Rectal smooth muscle tissue (tissue), 1 donor: ENCODE results near the gene APOE.
"Not testable (repeated sequence)": the region's sequence is repeated elsewhere in the genome, so short reads cannot be mapped to it uniquely, and the experiment has no call there.

ENCODE experiments used
- H3K27ac ChIP-seq: one replicate; pipeline ENCODE4 v1.7.0; 2013; ENCODE audit warnings: low read depth, low read length, inconsistent platforms
- H3K27me3 ChIP-seq: one replicate; pipeline ENCODE4 v1.7.0; 2013; ENCODE audit warnings: low read length; ENCODE audit not compliant: control insufficient read depth, insufficient read depth
- H3K36me3 ChIP-seq: one replicate; pipeline ENCODE4 v1.7.0; 2013; ENCODE audit warnings: low read length; ENCODE audit not compliant: control insufficient read depth, insufficient read depth
- H3K4me1 ChIP-seq: one replicate; pipeline ENCODE4 v1.7.0; 2013; ENCODE audit warnings: low read length; ENCODE audit not compliant: control insufficient read depth, insufficient read depth
- H3K4me3 ChIP-seq: one replicate; pipeline ENCODE4 v1.7.0; 2013; ENCODE audit warnings: low read length
- H3K9ac ChIP-seq: one replicate; pipeline ENCODE4 v1.7.0; 2013; ENCODE audit warnings: low read length

The APOE gene

GRCh38 chr19:44926245-44927077 is 20.9 kb downstream of the APOE start:
- H3K4me1 ChIP-seq, H3K9ac ChIP-seq, H3K36me3 ChIP-seq, H3K27ac ChIP-seq, H3K27me3 ChIP-seq, H3K4me3 ChIP-seq: not testable (repeated sequence)

DNA sequence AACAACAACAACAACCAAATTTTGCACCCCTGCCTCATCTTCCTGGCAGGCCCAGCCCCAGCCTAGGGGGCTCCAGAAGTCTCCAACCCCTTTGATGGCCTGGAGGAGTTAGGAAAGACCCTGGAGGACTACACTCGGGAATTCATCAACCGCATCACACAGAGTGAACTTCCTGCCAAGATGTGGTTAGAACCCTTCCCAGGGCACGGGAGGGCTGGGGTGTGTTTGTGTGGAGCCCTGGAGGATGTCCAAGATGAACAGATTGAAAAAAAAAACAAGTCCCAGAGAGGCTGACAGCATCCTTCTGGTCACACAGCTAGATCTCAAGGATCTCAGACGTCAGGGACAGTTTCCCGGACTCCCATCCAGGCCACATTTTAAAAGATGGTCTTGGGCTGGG is 22.1 kb downstream of the APOE start:
- Histone ChIP-seq H3K4me3 (no peak overlapping the region), H3K36me3 (no peaks in the 10 kb centered on the region), H3K4me1 (no peaks in the 10 kb centered on the region), H3K9ac (no peak overlapping the region), H3K27me3 (no peaks in the 10 kb centered on the region), H3K27ac (no peak overlapping the region)

DNA sequence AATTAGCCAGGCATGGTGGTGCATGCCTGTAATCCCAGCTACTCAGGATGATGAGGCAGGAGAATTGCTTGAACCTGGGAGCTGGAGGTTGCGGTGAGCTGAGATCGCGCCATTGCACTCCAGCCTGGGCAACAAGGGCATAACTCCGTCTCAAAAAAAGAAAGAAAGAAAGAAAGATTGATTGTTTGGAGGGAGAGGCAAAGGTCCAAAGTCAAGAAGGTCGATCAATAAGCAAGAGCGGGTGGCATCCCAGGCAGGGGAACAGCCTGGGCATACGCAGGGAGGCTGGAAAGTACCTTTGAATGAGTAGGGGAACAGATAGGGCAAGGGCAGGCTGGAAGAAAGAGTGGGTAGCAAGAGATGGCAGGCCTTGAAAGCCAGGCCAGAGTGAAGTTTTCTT is 24.5 kb downstream of the APOE start:
- H3K4me3 ChIP-seq, result no peak overlapping the region
- H3K9ac ChIP-seq, result no peak overlapping the region
- H3K4me1 ChIP-seq, result no peaks in the 10 kb centered on the region
- H3K27me3 ChIP-seq, result no peaks in the 10 kb centered on the region
- H3K27ac ChIP-seq, result no peak overlapping the region
- H3K36me3 ChIP-seq, result no peaks in the 10 kb centered on the region

DNA sequence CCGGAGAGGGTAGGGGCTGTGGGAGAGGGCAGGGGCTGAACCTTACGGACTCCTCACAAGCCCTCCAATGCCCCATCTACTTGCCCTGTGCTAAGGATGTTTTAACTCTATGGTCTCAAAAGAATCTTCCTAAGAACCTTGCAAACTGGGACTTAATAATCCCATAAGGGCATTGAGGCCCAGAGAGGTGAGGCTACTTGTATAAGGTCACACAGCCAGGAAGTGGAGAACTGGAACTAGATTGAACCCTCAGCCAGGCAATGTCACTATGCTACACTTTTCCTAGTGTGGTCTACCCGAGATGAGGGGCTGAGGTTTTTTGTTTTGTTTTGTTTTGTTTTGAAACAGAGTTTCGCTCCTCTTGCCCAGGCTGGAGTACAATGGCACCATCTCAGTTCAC is 25.9 kb downstream of the APOE start:
- Histone ChIP-seq H3K4me3 (no peak overlapping the region), H3K4me1 (no peaks in the 10 kb centered on the region), H3K27me3 (no peaks in the 10 kb centered on the region), H3K9ac (no peak overlapping the region), H3K27ac (no peak overlapping the region), H3K36me3 (no peaks in the 10 kb centered on the region)

DNA sequence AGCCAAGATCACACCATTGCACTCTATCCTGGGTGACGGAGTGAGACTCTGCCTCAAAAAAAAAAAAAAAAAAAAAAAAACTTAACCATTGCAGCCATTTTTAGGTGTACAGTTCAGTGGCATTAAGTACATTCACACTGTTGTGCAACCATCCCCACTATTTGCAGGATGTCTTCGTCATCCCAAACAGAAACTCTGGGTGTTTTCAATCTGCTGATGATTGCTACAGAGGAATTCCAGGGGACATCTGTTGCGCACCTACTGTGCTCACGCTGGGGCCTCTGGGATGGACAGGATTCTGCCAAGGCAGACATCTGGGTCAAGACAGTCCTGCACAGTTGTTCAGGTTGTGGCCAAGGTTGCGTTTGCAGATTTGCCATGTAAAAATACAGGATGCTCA is 34.1 kb downstream of the APOE start:
- H3K4me3 ChIP-seq, result no peak overlapping the region

DNA sequence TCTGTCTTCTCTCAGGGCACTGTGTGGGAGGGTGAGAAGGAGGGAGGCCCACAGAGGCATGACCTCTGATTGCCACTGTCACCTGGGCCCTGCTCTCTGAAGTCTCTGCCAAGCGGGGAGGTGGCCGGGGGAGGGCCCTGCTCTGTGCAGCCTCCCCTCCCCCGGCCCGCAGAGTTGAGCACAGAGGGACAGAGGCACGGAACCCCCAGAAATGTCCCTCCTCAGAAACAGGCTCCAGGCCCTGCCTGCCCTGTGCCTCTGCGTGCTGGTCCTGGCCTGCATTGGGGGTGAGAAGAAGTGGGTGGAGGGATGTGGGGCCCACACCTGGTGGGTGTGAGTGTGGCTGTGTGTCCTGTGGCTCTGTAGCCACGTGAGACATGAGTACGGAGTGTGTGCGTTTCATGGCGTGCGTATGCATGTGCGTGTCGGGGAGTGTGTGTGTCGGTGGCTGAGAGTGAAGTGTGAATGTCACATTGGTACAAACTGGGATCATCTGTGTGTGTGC is 36.5 kb downstream of the APOE start, which contains the start of gene APOC4:
Gene APOC4 (plus strand): TSS at position 171 of the 505 bp plus-strand sequence. CDS start 41 bp downstream, at position 212.
- Histone ChIP-seq H3K27ac (no peak within 1 kb of the TSS), H3K9ac (no peak within 1 kb of the TSS), H3K4me3 (no peak within 1 kb of the TSS), H3K4me1 (no peaks in the 10 kb centered on the region), H3K36me3 (no peaks in the 10 kb centered on the region), H3K27me3 (no peaks in the 10 kb centered on the region)

More for the DNA sequence above, 34.1 kb downstream of the APOE start:
- Histone ChIP-seq H3K27ac (no peak overlapping the region), H3K36me3 (no peaks in the 10 kb centered on the region), H3K4me1 (no peaks in the 10 kb centered on the region), H3K27me3 (no peaks in the 10 kb centered on the region), H3K9ac (no peak overlapping the region)

GRCh38 chr19:44943801-44944249 is 38.2 kb downstream of the APOE start:
- H3K27ac ChIP-seq, result no peak overlapping the region

GRCh38 chr19:44947041-44947581 is 41.5 kb downstream of the APOE start:
- no peak overlapping the region for H3K27ac ChIP-seq
- no peaks in the 10 kb centered on the region for H3K4me1 ChIP-seq
- H3K4me3 ChIP-seq, result no peak overlapping the region
- no peaks in the 10 kb centered on the region for H3K27me3 ChIP-seq
- H3K9ac ChIP-seq, result no peak overlapping the region
- H3K36me3 ChIP-seq, result peaks cover 5% of the 10 kb centered on the region

More at GRCh38 chr19:44943801-44944249, 38.2 kb downstream of the APOE start:
- Histone ChIP-seq H3K27me3 (no peaks in the 10 kb centered on the region), H3K4me1 (no peaks in the 10 kb centered on the region), H3K4me3 (no peak overlapping the region), H3K36me3 (no peaks in the 10 kb centered on the region), H3K9ac (no peak overlapping the region)

- Histone ChIP-seq H3K27me3 (no peaks in the 10 kb centered on the region), H3K27ac (no peak overlapping the region), H3K4me3 (no peak overlapping the region), H3K4me1 (no peaks in the 10 kb centered on the region), H3K36me3 (peaks cover 5% of the 10 kb centered on the region), H3K9ac (no peak overlapping the region)
Measured at GRCh38 chr19:44948237-44948636, 42.6 kb downstream of the APOE start.

- Histone ChIP-seq H3K4me3 (no peak overlapping the region), H3K36me3 (peaks cover 5% of the 10 kb centered on the region), H3K4me1 (no peaks in the 10 kb centered on the region), H3K9ac (no peak overlapping the region), H3K27ac (no peak overlapping the region), H3K27me3 (no peaks in the 10 kb centered on the region)
Measured at GRCh38 chr19:44948763-44949374, 43.3 kb downstream of the APOE start.

DNA sequence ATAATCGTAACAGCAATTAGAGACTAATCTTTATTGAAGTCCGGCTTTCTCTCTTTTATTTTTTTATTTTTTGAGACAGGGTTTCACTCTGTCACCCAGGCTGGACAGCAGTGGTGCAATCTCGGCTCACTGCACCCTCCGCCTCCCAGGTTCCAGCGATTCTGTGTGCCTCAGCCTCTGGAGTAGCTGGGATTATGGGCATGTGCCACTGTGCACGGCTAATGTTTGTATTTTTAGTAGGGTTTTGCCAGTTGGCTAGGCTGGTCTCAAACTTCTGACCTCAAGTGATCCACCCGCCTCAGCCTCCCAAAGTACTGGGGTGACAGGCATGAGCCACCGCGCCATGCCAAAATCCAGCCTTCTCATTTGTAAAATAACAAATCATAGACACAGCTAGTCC is 44.0 kb downstream of the APOE start:
- Histone ChIP-seq H3K27ac (no peak overlapping the region), H3K4me1 (peaks cover 3% of the 10 kb centered on the region), H3K9ac (no peak overlapping the region), H3K36me3 (peaks cover 5% of the 10 kb centered on the region), H3K27me3 (no peaks in the 10 kb centered on the region), H3K4me3 (no peak overlapping the region)
